Heart left ventricle (tissue), 13 donors: Measurements from ENCODE around the gene STAC2.

Experiments used
- CTCF ChIP-seq, 12 donors: fragments of 200-600 bp; sonication (generic) in 4 of 12; IDR thresholded peaks; one replicate each; pipeline versions ENCODE4 v1.5.0 to v1.8.0; 2018 to 2022; ENCODE audit warnings: antibody characterized with exemption in 12 of 12, mild to moderate bottlenecking in 5 of 12
- POLR2A ChIP-seq, 2 donors: fragments of 450-650 bp; IDR thresholded peaks; one replicate each; pipeline ENCODE4 v1.6.1; 2017; ENCODE audit warnings: antibody characterized with exemption in 2 of 2, mild to moderate bottlenecking in 2 of 2, moderate library complexity in 2 of 2
- donor health status: ischemic (EF 13 %, LVEDD 7.1; RV severe dilation, severe dysfunction).
- donor health status: DM: no; HTN: yes; CAD: no.
- donor health status: DM: no; HTN: no; CAD: no.
- donor health status: ischemic (EF 25% LVEDD 6.9; RV normal size, moderate dysfunction).
- donor health status: ischemic (EF 25% LVEDD 5.7; RV mildly dilated, moderate dysfunction).
- donor health status: ischemic (EF 35%, LVEDD 5.7; RV mildly dilated, moderate dysfunction).
- donor health status: nonischemic (EF 11% LVEDD 7.7; RV severe dilation, severe dysfunction).
- donor health status: DM: yes; HTN: yes; CAD: no.
- donor health status: PGD.
- donor health status: ischemic (EF 29% LVEDD 5.4; RV normal size, mild dysfunction).
- donor health status: nonischemic (EF 23%, LVEDD 6.1; RV moderate dilation, normal function).

GRCh38 chr17:39246274-39246673 is 20.5 kb upstream of the STAC2 start:
- TF ChIP-seq POLR2A (IDR thresholded peaks at IDR 0.05) = no peak
- no peak for TF ChIP-seq CTCF (IDR thresholded peaks at IDR 0.05)
